Measurements from ENCODE around the gene UTP14C.

DNA sequence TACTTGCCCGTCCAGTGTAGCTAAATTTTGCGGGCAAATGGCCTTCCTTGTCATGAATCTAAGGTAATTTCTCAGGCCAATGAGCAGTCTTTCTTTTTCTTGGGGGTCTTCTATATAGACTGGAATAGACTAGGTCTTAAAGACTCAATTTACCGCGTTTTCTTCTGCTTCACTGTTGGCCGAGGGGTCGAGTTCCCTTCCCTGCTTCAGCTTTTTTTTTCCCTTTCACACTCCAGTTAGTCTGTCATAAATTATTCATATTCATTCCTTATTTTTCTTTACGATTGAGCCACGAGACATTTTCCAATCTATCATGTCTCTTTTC lies 12.0 kb upstream of the UTP14C start:
- TF ChIP-seq, protein P1, sequence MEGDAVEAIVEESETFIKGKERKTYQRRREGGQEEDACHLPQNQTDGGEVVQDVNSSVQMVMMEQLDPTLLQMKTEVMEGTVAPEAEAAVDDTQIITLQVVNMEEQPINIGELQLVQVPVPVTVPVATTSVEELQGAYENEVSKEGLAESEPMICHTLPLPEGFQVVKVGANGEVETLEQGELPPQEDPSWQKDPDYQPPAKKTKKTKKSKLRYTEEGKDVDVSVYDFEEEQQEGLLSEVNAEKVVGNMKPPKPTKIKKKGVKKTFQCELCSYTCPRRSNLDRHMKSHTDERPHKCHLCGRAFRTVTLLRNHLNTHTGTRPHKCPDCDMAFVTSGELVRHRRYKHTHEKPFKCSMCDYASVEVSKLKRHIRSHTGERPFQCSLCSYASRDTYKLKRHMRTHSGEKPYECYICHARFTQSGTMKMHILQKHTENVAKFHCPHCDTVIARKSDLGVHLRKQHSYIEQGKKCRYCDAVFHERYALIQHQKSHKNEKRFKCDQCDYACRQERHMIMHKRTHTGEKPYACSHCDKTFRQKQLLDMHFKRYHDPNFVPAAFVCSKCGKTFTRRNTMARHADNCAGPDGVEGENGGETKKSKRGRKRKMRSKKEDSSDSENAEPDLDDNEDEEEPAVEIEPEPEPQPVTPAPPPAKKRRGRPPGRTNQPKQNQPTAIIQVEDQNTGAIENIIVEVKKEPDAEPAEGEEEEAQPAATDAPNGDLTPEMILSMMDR (IDR thresholded peaks at IDR 0.05): no peak
- TF ChIP-seq POLR2A (IDR thresholded peaks at IDR 0.05): no peak

Measured in body of pancreas (tissue), 4 donors.